MG63 (cell line): ENCODE data around the gene HOXB9. TPM values are rescaled to one million over a fixed set of nuclear protein-coding genes. Genes with fewer than 3 reads are reported as not detected.

Experiments used
- DNase-seq: peaks from one replicate; pipeline ENCODE4 v3.0.0-alpha.2; 2020
- H3K27me3 ChIP-seq: fragments of 250-450 bp; sonication (Bioruptor Pico); 2 replicates; pipeline ENCODE4 v1.5.1; 2020; ENCODE audit warnings: mild to moderate bottlenecking, moderate library complexity
- H3K36me3 ChIP-seq: fragments of 250-450 bp; sonication (Bioruptor Pico); 2 replicates; pipeline ENCODE4 v1.5.1; 2020; ENCODE audit warnings: mild to moderate bottlenecking, moderate library complexity
- H3K4me3 ChIP-seq: fragments of 250-450 bp; sonication (Bioruptor Pico); 2 replicates; pipeline ENCODE4 v1.5.1; 2020; ENCODE audit warnings: mild to moderate bottlenecking, moderate library complexity
- H3K9me3 ChIP-seq: fragments of 250-450 bp; sonication (Bioruptor Pico); 2 replicates; pipeline ENCODE4 v1.5.1; 2020; ENCODE audit warnings: mild to moderate bottlenecking, moderate library complexity
- total RNA-seq: library from RNA; depleted of rRNA; stranded (reverse); fragments of >200 nt; shearing (Covaris generic); gene quantifications from 2 replicates; pipeline ENCODE4 v1.2.3, GENCODE V29; 2014; ENCODE audit warnings: low replicate concordance

Gene HOXB9
- total RNA-seq, 1 experiment from 2014 or later: 21.0 TPM

DNA sequence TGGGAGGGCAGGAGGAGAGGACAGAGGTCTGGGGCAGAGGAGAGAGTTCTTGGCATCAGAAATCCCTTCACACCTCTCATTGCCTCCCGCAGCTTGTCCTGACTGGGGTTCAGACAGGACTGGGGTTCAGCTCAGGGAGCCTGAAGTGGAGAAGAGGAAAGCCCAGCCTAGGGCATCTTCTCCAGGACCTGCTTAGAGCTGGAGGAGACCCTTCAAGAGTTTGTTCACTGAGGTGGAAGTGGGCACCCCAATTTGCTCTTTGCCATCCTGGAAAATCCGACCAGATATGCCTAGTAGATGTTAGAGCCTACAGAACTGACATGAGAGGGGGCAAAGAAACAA is 38.1 kb downstream of the HOXB9 start:
- Histone ChIP-seq H3K4me3 (no peak overlapping the region), H3K36me3 (peaks cover 17% of the 10 kb centered on the region), H3K9me3 (no peaks in the 10 kb centered on the region), H3K27me3 (no peaks in the 10 kb centered on the region)
- DNase-seq: no peak

DNA sequence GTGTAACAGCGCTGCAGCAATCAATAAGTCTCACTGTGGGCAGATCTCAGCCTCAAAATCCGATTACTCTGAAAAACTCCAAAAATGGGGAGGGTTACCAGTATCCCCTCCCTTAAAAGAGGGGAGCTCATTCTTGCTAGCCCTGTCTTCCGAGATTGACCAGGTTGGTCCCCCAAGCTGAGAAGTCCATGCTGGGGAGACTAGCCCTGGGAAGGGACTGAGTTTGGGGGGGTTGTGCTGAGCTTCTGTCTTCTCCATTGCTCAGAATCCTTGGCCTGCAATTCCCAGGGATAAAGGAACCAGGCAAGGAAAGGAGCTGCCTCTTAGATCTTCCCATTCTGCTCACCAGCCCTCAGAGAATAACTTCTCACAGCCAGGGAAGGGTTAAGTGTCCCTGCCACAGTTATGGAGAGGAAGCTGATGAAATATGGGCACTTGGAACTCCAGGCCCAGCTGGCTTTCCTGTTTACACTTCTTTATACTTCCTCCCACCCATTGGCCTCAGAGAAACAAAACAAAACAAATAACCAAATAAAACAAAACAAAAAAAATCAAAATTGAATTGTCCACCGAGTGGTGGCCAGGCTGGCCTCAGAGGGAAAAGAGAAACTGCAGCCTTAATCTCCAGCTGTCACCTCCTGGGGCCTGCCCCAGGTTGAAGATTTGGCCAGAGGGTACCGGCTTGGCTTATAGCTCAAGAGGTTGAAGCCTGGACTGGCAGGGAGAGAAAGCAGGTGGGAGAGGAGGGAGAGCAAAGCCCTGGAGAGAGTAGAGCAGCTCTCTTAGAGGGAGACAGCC is 38.7 kb downstream of the HOXB9 start:
- DNase-seq: no peak
- Histone ChIP-seq H3K36me3 (peaks cover 13% of the 10 kb centered on the region), H3K4me3 (no peak overlapping the region), H3K9me3 (no peaks in the 10 kb centered on the region), H3K27me3 (no peaks in the 10 kb centered on the region)

DNA sequence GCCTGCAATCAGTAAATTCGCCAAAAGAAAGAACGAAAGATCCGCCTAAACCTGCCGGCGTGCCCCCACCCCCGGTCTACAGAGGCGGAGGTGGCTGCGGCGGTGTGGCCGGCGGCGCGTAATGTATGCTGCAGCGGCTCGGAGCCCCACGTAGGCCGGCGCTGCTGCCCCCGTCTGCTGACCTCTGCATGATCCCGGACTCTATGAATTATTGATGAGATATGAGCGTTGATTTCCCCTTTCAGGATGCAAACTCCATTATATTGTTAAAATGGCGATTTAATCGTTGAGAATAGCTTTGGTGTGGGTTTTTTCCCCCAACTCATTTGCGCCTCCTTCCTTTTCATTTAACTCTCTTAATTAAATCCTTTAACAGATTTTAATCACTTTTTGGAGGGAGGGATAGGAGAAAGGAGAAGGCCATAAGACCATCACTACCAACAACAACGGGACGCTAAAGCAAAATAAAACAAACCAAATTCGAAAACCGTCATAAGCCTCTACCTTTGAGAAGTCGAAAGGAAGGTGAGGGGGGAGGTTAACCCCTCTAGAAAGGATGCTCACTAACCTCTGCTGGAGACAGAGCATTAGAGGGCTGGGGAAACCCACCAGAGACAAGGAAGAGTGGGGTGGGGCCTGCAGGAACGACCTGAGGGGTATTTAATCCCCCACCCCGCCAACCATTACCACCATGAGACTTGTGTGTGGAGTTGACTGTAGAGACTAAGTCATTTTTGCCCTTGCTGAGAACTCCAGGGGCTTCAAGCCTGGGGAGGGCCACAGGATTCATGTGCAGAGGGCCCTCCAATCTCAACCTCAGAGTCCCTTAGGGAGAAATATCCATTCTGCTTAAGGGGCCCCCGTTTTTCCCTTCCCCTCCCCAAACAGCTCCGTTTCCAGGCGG is 39.6 kb downstream of the HOXB9 start:
- no peaks in the 10 kb centered on the region for H3K27me3 ChIP-seq
- peaks cover 8% of the 10 kb centered on the region for H3K36me3 ChIP-seq
- no peak for DNase-seq
- H3K9me3 ChIP-seq: no peaks in the 10 kb centered on the region
- H3K4me3 ChIP-seq: no peak overlapping the region

DNA sequence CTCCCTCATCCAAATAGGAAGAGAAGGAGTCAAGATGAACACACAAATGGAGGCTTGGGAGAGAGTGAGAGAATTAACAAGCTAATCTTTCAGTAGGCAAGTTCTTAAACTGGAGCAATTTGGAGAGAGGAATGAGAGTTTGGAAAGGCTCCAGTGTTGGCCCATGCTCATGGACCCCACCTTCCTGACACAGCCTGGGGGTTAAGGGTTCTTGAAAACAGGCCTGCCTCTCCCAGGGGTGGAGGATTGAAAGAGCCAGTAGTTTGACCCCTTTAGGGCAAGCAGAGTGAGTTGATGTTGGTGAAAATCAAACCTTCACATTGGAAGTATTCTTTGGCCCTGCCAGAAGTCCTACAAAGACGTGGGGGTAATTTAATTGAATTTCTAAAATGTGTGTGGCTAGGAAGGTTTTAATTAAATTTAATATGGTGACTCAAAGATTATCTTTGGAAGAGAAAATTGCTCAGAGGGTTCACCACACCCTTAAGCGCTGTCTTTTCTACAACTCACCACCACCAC is 41.9 kb downstream of the HOXB9 start:
- no peak for DNase-seq
- Histone ChIP-seq H3K27me3 (no peaks in the 10 kb centered on the region), H3K4me3 (peak overlapping the region; percentile 56), H3K36me3 (no peaks in the 10 kb centered on the region; the same call in 1 of the 2 replicates), H3K9me3 (no peaks in the 10 kb centered on the region)

DNA sequence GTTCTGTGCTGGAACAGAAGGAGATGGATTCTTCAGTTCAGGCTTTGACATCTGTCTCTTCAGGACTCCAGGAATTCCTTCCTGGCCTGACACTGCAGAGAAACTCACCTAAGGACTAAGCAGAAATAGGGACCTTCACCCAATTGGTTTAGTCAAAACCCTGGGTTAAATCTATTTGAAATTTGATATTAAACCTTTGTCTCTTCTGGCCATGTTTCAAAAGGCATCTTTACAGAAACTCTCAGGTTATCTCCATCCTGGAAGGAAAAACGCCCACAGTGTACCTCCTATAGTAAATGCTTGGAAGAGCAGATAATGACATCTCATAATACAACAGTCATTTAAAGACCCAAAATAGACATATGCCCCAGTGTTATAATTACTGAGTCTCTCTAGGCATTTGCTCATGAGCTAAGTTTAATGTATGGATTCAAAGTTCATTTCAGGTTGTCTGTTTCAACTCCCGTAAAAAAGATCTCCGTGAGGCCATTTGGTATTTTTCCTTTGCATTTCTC is 42.4 kb downstream of the HOXB9 start:
- DNase-seq: no peak
- H3K27me3 ChIP-seq: no peaks in the 10 kb centered on the region
- H3K36me3 ChIP-seq: no peaks in the 10 kb centered on the region; the same call in 1 of the 2 replicates
- no peaks in the 10 kb centered on the region for H3K9me3 ChIP-seq
- H3K4me3 ChIP-seq: no peak overlapping the region

DNA sequence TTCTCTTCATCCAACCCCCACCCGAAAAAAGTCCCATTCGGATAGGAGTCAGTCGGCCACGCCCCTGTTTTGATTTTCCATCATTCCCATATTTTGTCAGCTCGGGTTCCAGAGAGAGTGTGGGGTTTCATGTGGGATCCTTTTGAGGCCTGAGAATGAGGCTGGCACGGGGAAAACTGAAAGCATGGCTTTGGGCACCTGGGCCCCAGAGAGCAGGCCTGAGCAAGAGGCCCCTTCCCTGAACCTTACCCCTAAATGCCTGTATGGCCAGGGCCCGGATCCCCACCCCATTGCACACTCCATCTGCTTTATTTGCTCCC is 43.4 kb downstream of the HOXB9 start:
- DNase-seq: peak; percentile 63
- Histone ChIP-seq H3K27me3 (no peaks in the 10 kb centered on the region), H3K4me3 (peak overlapping the region; percentile 61), H3K36me3 (no peaks in the 10 kb centered on the region; the same call in 1 of the 2 replicates), H3K9me3 (no peaks in the 10 kb centered on the region)

DNA sequence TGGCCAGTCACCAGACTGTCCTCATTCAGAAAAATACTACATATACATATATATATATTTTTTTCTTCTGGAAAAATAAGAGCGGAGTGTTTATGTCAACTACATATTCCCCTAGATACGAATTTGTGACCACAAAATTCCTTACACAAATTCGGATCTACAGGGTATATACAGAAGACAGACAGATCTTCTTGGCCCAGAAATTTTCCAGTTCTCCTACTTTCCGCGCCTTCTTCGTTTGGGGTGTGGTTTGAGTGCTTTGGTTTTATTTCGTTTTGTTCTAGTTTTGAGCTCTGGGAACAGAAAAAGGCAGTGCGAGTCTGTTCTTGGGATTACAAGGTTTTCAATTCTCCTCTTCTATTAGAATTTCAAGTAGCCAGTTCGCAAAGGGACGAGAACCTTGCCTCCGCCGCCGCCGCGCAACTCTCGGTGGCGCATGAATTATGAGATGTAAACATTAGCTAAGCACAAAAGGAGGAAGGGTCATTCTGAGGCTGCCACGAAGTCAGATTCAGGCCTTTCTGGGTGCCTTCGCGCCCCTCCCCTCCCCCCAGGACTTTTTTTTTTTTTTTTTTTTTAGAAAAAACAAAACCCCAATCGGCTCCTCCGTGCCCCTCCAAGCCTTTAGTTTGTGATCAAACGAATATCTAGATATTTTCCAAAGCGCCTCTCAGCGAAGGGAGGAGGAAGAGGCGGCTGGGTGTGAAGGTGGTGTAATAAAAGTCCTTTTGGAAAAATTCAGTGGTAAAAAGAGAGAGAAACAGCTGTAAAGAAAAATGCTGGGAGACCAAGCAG is 46.2 kb downstream of the HOXB9 start:
- H3K9me3 ChIP-seq: no peaks in the 10 kb centered on the region
- H3K27me3 ChIP-seq: no peaks in the 10 kb centered on the region
- DNase-seq: no peak
- peaks cover 6% of the 10 kb centered on the region for H3K36me3 ChIP-seq
- peak overlapping the region; percentile 61 for H3K4me3 ChIP-seq

DNA sequence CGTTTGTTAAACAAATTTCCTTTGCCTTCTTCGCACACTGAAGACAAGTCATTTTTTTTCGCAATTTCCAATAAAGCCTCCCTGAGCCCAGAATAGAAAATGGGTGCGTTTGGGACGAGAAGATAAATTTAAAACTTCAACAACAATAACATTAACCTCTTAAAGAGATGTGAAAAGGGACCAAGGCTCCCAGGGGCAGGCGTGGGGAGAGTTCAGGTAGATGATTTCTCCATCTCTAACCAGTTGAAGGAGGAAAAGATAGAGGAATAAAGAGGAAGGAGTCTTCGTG is 46.7 kb downstream of the HOXB9 start:
- DNase-seq: no peak
- peaks cover 6% of the 10 kb centered on the region for H3K36me3 ChIP-seq
- no peaks in the 10 kb centered on the region for H3K9me3 ChIP-seq
- no peaks in the 10 kb centered on the region for H3K27me3 ChIP-seq
- H3K4me3 ChIP-seq: peak overlapping the region; percentile 61

DNA sequence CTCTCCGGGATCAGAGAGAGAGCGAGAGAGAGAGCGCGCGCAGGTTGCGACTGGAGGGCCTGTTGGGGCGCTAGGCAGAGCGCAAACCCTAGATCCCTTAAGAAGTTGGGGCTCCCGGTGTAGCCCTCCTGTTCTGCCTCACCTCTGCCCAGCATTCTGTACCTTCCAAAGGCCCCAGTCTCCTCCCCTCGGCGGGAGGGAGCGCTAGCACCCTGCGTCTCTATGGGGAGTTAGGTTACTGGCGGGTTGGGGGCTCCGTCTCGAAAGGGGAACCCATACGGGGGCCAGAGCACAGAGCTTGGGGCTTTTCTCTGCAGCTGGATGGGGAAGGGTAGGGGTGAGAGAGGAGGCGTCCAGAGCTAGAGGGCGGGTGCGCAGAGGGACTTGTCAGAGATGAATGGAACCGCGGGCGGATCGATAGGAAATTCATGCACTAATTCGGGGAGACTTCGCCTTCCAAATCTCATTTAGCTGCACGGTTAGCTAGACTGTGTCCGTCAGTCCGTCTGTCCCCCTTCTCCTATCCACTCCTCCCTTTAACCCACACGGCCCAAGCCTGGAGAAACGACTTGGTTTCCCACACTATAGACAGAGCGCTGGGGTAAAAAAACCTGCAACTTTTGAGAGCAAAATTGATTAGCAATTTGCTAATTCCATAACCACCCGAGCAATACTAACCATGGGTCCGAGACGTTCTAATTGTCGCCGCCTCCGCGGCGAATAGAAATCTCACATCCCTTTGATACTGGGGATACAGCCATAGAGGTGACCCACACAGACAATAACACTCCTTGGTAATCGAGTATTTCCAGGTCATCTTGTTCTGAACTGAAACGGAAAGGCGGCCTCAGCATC is 47.3 kb downstream of the HOXB9 start:
- DNase-seq: no peak
- Histone ChIP-seq H3K9me3 (no peaks in the 10 kb centered on the region), H3K36me3 (peaks cover 8% of the 10 kb centered on the region), H3K4me3 (peak overlapping the region; percentile 61), H3K27me3 (no peaks in the 10 kb centered on the region)

DNA sequence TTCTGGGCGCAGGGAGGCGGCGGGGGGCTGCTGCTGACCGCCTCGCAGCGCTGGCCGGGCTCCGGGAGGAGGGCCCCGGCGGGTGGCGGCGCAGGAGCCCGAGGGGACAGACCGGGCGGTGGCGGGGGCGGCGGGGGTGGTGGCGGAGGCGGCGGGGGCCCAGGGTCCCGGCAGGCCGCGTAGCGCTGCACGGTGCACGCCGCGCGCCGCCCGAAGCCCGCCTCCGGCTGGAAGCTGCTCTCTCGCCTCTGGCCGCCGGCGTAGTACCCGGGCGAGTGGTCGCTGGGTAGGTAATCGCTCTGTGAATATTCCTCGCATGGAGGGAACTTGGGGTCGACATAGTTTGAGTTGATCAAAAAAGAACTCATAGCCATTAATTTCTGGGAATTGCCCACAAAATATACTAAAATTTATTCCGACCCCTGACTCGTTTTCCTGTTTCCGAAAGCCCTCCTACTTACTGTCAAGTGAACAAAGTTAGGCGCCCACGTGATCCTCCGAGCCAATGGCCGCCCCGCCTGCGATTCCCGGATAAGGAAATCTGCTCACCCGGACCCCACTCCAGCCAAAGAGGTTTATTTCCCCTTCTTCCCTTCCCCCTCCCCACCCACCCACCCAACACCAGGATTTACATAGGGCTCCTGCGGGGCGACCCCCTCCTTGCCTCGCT is 48.1 kb downstream of the HOXB9 start, which contains the start of gene HOXB4:
TSS of gene HOXB4 (minus strand) at position 405 of the 670 bp plus-strand sequence. CDS start at position 374, 31 bp downstream.
- no peaks in the 10 kb centered on the region for H3K27me3 ChIP-seq
- peak; percentile 87 for DNase-seq
- no peaks in the 10 kb centered on the region for H3K9me3 ChIP-seq
- H3K4me3 ChIP-seq: peak within 1 kb of the TSS; percentile 61
- peaks cover 12% of the 10 kb centered on the region for H3K36me3 ChIP-seq

DNA sequence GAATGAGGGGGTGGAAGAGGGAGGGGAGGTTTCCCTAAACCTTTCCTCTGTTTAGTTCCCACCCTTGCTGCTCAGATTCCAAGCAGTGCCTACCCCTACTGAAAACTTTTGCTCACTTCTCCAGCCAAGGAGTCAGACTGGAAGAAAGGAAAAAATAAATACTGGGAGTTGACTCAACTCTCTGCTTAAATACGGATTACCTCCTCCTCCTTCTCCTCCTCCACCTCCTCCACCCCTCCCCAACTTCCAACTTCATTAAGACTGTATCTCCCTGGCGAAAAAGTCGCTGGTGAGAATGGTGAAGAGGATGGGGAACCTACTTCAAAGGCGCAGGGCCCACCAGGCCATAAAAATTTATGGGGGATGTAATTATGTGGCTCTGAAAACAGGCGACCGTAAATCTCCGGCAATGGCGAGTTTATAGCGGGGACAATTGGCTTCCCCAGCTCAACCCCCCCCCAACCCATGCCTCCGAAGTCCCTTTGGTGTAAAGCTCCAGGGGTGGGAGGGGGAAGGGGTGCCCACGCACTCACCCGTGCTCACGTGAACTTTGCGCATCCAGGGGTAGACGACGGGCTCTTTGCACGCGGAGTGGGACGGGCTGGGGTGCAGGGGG is 48.7 kb downstream of the HOXB9 start:
- peaks cover 13% of the 10 kb centered on the region for H3K36me3 ChIP-seq
- no peaks in the 10 kb centered on the region for H3K27me3 ChIP-seq
- no peaks in the 10 kb centered on the region for H3K9me3 ChIP-seq
- peak overlapping the region; percentile 61 for H3K4me3 ChIP-seq
- DNase-seq: peak; percentile 68

DNA sequence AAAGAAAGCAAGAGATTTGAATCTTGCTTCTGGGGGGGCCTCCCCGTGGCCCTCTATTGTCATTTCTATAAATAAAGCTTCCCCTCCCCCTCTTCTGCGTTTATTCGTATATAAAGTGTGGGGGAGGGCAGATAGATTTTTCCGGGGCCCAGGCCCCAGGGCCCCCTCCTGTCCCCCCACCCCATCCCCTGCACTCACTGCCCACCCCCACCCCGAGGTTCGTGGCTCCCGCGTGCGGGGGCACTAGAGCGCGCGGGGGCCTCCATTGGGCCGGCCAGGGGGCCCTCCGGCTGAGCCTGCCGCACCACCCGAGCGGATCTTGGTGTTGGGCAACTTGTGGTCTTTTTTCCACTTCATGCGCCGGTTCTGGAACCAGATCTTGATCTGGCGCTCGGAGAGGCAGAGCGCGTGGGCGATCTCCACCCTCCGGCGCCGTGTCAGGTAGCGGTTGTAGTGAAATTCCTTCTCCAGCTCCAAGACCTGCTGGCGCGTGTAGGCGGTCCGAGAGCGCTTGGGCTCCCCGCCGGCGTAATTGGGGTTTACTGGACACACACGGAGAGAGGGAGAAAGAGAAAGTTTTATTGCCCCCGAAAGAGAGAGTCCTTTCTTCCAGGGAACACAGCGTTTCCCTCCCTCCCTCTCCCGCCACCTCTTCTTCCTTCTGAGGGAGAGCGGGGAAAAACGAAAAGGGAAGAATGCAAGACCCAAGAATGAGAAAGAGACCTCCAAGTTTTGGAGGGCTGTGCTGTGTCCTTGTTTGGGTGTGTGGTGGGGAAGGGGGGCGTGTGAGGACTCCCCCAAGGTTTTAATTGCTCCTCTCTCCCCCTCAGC is 49.5 kb downstream of the HOXB9 start:
- Histone ChIP-seq H3K9me3 (no peaks in the 10 kb centered on the region), H3K4me3 (peak overlapping the region; percentile 61), H3K36me3 (peaks cover 19% of the 10 kb centered on the region), H3K27me3 (no peaks in the 10 kb centered on the region)
- peak; percentile 90 for DNase-seq

DNA sequence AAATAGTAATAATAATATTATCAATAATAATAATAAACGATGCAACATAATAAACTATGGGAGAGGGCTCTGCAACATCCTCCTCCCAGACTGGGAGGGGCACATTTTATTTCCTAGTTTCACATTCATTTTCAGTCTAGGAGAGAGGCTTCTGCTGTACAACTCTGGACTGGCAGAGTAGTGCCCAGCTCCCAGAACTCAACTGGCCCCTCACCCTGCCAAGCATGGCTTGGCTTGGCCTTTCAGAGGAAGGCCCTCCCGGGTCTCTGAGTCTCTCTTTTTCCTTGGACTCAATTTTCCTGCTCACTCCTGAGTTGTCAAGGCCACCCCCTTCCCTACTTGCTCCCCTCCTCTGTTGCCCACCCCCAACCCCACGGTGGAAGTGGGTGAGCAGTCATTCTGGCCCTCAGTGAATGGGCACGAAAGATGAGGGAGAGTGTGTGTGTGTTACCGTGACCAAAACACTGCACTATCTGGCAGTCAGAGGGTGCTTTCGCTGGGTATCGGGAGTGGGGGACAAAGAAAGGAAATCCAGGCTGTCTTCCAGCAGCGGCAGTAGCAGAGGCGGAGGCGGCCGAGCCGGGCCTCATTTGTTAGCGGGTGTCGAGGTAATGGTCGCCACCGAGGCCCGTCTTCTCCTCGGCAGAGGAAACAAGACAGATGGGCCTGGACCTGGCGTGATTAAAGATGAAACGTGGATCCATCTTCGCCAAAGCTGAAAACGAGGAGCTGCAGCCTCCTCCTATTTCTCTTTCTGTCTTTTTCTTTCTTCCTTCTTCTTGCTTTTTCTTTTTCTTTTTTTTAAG is 50.3 kb downstream of the HOXB9 start:
- H3K36me3 ChIP-seq: peaks cover 24% of the 10 kb centered on the region
- H3K9me3 ChIP-seq: no peaks in the 10 kb centered on the region
- DNase-seq: peak; percentile 68
- no peaks in the 10 kb centered on the region for H3K27me3 ChIP-seq
- H3K4me3 ChIP-seq: peak overlapping the region; percentile 61
